HG03095 (cell line): Measurements from ENCODE around the gene TDP1.
"Not testable (repeated sequence)": the region's sequence is repeated elsewhere in the genome, so short reads cannot be mapped to it uniquely, and the experiment has no call there.

Source experiments
- ATAC-seq: cut with Tn5 transposase; IDR thresholded peaks from one replicate; pipeline ENCODE4 v1.9.1; 2021; ENCODE audit warnings: moderate library complexity; ENCODE audit not compliant: unreplicated experiment

TDP1 gene

GRCh38 chr14:90042496-90043252, 86.9 kb downstream of the TDP1 start:
- no peak for ATAC-seq

DNA sequence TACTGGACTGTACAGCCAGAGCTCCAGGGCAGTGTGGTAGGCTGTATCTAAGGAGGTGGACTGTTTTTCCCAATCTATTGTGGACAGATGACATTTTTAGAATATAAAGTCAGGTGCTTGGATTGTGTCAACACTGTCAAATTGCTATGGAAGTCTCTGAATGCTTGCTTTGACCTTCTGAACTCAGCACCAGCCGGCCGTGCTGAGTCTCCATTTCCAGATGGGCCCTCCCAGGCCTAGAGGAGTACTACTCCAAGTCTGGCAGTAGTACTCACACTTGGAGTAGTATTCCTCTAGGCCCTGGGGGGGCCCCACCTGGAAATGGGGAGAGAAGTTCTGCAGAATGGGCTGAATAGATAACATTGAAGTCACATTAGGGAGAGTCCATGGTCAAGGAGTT, 89.9 kb downstream of the TDP1 start:
- ATAC-seq: no peak

DNA sequence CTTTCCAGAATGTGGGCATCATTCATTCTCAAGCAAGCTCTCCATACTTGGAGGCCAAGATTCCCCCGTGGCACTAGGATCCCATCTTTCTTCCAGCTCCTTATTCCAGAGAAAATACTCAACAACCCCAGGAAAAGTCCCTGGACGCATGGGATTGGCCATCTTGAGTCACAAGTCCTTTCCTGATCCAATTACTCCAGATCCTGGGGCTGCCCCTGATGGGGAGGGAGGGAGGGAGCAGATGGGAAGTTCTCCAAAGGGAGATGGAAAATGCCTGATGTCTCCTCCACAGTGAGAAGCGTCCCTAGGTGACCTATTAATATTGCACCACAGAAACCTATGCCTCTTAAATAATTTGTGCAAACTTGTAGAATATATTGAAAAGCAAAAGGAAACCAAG, 93.7 kb downstream of the TDP1 start:
- ATAC-seq: no peak

DNA sequence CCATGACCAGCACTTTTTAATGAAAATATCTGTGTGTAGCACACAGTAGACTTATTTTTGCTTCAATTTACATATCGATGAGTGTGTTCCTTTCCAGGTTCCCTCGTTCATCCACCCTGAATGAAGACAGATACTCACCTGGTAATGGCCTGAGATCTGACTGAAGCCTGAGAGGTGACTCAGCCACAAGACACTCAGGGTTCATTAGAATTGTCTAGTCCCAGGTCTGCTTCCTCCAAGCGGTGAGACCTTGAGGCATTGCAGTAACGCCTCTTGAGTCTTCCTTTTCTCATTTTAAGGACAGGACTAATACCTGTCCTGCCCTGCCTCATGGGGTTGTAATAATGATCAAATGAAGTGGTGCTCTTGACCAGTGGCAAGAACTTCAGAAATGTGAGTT, 94.5 kb downstream of the TDP1 start:
- ATAC-seq: no peak

DNA sequence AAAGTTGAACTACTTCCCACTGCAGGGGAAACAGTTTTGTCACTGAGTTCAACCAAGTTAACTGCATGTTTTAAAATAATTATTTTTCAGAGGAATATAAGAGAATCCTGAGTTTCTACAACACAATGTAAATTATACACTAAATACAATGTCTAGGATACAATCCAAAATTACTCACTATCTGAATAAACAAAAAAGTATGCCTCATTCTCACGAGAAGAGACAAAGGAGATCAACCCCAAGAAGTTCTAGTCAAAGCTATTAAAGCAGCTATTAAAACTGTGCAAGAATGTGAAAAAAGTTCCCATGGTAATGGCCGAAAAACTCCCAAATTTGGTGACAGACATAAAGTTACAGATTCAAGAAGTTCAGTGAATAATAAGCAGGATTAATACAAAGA, 97.3 kb downstream of the TDP1 start:
- ATAC-seq: no peak

DNA sequence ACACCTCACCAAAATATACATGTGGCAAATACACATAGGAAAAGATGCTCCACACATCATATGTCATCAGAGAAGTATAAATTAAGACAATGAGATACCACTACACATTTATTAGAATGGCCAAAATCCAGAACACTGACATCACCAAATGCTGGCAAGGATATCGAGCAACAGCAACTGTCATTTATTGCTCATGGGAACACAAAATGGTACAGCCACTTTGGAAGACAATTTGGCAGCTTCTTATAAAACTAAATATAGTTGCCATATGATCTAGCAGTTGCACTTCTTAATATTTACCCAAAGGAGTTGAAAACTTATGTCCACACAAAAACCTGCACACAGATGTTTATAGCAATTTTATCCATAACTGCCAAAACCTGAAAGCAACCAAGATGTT, 99.1 kb downstream of the TDP1 start:
- no peak for ATAC-seq

GRCh38 chr14:90056826-90057225, 101.1 kb downstream of the TDP1 start:
- no peak for ATAC-seq

- ATAC-seq: no peak
Observed at GRCh38 chr14:90058876-90059458, 103.2 kb downstream of the TDP1 start.

GRCh38 chr14:90060312-90060964, 104.7 kb downstream of the TDP1 start:
- ATAC-seq: peak; percentile 69

GRCh38 chr14:90060965-90061684, 105.4 kb downstream of the TDP1 start:
- no peak for ATAC-seq

DNA sequence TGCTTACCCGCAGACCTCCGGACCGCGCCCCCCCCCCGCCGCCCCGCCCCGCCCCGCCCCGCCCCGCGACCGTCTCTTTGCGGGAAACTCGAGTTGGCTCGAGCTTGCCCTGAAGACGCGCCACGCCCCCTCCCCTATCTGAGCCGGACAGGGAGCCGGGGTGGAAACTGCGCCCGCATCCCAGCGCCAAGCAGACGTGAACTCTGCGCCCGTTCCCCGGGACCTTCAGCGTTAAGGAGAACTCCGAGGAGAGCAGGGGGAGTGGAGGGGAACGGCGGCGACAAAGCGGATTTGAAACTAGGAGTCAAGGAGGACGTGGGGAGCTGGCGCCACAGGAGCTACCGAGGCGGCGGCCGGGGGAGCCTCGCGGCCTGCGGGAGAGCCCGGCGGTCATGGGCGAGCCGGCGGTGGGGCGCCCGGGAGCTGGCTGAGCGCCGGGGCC, 106.0 kb downstream of the TDP1 start, which contains the start of gene KCNK13:
TSS of gene KCNK13 (plus strand) at position 310 of the 442 bp plus-strand sequence. CDS start 212 bp downstream, outside the sequence.
- ATAC-seq: no peak

DNA sequence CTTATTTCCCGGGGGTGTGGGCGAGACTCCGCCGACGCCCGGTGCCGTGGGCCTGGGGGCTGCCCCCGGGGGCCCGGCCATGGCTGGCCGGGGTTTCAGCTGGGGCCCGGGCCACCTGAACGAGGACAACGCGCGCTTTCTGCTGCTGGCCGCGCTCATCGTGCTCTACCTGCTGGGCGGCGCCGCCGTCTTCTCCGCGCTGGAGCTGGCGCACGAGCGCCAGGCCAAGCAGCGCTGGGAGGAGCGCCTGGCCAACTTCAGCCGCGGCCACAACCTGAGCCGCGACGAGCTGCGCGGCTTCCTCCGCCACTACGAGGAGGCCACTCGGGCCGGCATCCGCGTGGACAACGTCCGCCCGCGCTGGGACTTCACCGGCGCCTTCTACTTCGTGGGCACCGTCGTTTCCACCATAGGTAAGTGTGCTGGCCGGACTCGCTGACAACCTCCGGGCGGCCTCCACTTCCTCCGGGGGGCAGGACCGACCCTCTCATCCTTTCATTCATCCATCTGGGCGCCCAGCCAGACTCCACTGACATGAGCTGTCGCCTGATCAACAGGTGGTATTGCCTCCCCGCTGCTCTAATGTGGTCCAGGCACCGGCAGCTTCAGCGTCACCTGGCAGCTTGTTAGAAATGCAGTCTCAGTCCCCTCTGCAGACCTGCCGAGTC, 106.5 kb downstream of the TDP1 start:
- no peak for ATAC-seq

- no peak for ATAC-seq
Observed at GRCh38 chr14:90062822-90063539, 107.3 kb downstream of the TDP1 start.

GRCh38 chr14:90072350-90072749, 116.6 kb downstream of the TDP1 start:
- no peak for ATAC-seq

DNA sequence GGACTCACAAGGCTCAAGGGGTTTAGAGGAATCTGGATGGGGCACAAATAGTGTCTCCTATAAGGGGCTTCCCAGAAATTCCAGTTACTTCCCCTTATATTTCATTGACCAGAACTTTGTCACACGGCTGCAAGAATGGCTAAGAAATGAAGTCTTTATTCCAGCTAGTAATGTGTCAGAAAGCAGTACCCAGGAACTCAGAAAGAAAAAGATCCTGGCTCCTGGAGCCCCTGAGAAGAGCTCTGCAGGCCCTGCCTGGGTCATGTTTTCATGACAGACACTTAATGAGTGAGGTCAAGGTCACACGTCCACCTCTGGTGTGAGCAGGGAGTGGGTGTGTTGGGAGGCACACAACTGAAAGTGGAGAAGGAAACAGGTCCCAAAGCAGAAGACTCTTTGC, 123.8 kb downstream of the TDP1 start:
- no peak for ATAC-seq

DNA sequence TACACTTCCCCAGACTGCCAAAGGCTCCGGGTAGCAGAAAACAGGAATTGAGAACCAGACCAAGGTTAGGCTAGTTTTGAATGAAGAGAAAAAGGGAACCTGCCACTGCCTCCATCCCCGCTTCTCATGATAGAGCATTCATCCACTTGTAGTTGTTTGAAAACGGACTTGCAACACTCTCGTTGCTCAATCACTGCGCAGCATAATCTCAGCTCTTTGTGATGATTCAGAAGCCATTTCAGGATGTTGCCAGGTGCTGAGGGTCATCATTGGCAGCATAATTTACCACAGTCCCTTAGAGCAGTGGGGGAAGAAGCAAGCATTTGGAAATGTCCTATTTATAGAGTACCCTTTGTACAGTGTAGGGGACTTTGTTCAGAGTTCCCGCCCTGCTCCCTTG, 131.7 kb downstream of the TDP1 start:
- ATAC-seq: no peak

DNA sequence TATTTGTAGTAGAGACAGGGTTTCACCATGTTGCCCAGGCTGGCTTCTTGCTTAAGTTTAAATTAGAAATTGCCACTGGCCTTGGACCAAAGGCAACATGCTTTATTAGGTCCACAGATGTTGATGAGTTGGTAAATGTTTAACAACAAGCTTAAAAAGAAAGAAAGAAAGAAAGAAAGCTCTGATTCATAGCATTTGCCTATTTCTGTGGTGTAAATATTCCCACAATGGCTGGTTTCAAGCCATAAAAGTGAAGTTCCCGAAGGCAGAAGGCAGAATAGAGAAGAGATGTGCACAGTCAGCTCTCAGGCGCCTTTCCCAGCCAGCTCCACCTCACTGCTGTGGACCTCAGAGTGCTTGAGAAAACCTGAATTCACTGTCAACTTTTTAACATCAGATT, 132.4 kb downstream of the TDP1 start:
- no peak for ATAC-seq

GRCh38 chr14:90089486-90089885, 133.8 kb downstream of the TDP1 start:
- ATAC-seq: not testable (repeated sequence)

DNA sequence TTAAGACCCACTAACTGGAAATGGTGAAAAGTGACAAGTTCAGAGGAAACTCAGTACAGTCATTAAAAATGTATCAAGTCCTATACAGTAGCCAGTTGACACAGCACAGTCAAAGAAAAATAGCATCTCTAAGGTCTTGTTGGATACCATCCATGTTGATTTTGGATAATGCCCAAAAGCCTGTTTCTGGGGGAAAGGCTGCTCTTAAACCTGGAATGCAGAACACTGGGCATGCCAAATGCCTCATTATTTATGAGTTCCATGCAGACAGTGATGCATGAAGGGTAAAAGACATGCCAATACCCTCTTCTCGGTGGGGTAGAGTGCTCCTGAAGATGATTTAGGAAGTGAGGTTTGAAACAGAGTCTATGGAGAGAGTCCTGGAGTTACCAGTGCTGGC, 135.7 kb downstream of the TDP1 start:
- ATAC-seq: no peak

GRCh38 chr14:90093942-90094595, 138.3 kb downstream of the TDP1 start:
- no peak for ATAC-seq
